ENCODE results near the gene PPM1A.
A peak's percentile ranks its signal among the peaks of the same experiment; 100 is the strongest.

Gene PPM1A

DNA sequence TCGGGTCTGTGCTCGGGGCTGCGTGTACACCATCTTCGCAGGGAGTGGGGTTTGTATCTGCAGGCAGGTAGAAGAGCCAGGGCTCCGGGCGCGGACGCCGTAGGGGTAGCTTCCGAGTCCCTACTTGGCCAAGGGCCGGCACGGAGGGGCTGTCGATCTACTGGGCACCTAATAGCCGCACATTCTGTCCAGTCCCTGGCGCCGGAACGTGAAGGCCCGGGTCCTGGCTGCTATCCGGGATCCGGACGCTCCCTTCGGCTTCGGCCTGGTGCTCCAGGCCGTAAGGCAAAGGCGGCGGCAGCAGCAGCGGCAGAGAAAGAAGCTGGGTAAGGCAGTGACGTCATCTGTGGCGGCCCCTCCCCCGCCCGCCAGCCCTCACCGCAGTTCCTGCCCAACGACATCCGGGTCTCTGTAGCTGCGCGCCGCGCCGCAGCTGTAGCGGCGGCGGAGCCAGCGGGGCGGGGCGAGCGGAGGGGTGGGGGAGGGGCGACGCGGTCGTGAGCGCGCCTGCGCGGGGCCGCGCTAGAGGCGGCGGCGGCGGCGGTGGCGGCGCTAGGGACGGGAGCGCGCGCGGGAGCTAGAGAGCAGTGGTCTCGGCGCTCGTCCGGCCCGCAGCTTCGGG lies at the start of gene PPM1A:
Gene PPM1A, plus strand, starts transcription at position 525 of the 622 bp plus-strand sequence. CDS start 33,483 bp downstream, outside the sequence.
- ChIA-PET CTCF (interaction anchor here (0.6 to 1.0 kb wide), 3 partner anchors 83 to 1313 kb away, joined by 3 to 4 read pairs (median 3); no protein-coding TSS in a partner anchor), POLR2A (interaction anchor here (0.6 to 2.7 kb wide), 59 partner anchors 8 to 1606 kb away, joined by 3 to 24 read pairs (median 4); partner anchors contain the start of genes DHRS7, JKAMP, L3HYPDH and PCNX4)
- DNase-seq (ENCODE audit: extremely low spot score) = peak; percentile 94
- TF ChIP-seq LEF1 (IDR thresholded peaks at IDR 0.05; ENCODE audit: borderline replicate concordance) (0 out of 2 replicates have a peak, but pooled peaks have one; percentile 55), ELF4 (IDR thresholded peaks at IDR 0.05) (peak; percentile 47; the same call in 1 of the 2 replicates), BHLHE40 (IDR thresholded peaks at IDR 0.05; ENCODE audit: borderline replicate concordance) (no peak)

DNA sequence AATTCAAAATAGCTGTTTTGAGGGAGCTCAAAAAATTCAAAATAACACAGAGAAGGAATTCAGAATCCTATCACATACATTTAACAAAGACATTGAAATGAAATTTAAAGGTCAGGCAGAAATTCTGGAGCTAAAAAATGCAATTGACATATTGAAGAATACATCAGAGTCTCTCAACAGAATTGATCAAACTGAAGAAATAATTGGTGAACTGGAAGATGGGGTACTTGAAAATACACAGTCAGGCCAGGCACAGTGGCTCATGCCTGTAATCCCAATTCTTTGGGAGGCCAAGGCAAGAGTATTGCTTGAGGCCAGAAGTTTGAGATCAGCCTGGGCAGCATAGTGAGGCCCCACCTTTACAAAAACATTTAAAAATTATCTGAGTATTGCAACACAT lies 49.7 kb upstream of the PPM1A start:
- no peak for DNase-seq (ENCODE audit: extremely low spot score)
- ChIA-PET CTCF (no interaction called here), POLR2A (interaction anchor here (1.4 kb wide), 1 partner anchor 50 kb away, joined by 3 read pairs; the partner anchor contains the start of gene PPM1A)
- TF ChIP-seq LEF1 (IDR thresholded peaks at IDR 0.05; ENCODE audit: borderline replicate concordance) = no peak
- no peak for TF ChIP-seq L3MBTL2 (conservative IDR thresholded peaks at IDR 0.05)
- no peak for TF ChIP-seq SUZ12 (IDR thresholded peaks at IDR 0.05)
- no peak for TF ChIP-seq FOXK2 (IDR thresholded peaks at IDR 0.05)
- no peak for TF ChIP-seq SP1 (IDR thresholded peaks at IDR 0.05)
- no peak for TF ChIP-seq NFRKB (IDR thresholded peaks at IDR 0.05)
- no peak for TF ChIP-seq FOXA1 (IDR thresholded peaks at IDR 0.05)
- TF ChIP-seq ZNF384 (IDR thresholded peaks at IDR 0.05) = no peak
- no peak for TF ChIP-seq ARNT (IDR thresholded peaks at IDR 0.05)
- TF ChIP-seq CTBP1 (IDR thresholded peaks at IDR 0.05; ENCODE audit: borderline replicate concordance) = no peak
- TF ChIP-seq TARDBP (IDR thresholded peaks at IDR 0.05) = no peak
- TF ChIP-seq ELF4 (IDR thresholded peaks at IDR 0.05) = no peak
- TF ChIP-seq BHLHE40 (IDR thresholded peaks at IDR 0.05; ENCODE audit: borderline replicate concordance) = no peak

DNA sequence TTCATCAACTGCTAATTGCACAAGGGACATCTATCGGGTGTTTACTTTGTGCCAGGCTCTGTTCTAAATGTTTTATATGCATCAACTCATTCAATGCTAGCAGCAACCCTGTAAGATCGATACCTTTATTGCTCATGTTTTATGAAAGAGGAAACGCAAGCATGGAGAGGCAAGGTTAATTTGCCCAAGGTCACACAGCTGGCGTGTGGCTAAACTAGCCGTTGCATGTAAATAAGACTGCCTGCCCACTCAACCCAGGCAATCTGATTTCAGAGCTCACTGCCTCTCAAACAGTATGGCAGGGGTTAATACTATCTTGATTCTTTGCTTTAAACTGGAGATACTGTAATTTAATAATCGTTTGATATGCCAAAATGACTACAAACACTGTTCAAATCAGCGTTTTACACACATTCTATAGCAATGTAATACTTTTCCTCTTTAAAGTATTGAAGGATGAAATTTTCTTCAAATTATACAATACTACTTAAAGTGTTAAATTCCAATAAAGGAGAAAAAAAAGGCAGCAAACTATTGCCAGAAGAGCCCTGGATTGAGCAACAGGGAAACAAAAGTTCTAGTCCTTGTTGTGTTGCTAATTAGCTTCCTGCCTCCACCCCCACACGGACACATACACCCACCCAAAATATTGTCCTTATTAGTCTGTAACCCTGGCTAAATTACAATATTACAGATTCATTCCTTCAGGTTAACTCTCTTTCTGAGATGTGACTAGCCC lies 44.7 kb upstream of the PPM1A start:
- ChIA-PET CTCF (no interaction called here), POLR2A (interaction anchor here (2.9 kb wide), 1 partner anchor 45 kb away, joined by 12 read pairs; the partner anchor contains the start of gene PPM1A)
- no peak for DNase-seq (ENCODE audit: extremely low spot score)
- TF ChIP-seq BHLHE40 (IDR thresholded peaks at IDR 0.05; ENCODE audit: borderline replicate concordance) = no peak
- TF ChIP-seq ARNT (IDR thresholded peaks at IDR 0.05) = no peak
- TF ChIP-seq TARDBP (IDR thresholded peaks at IDR 0.05) = no peak
- no peak for TF ChIP-seq HDGF (IDR thresholded peaks at IDR 0.05; ENCODE audit: borderline replicate concordance)

DNA sequence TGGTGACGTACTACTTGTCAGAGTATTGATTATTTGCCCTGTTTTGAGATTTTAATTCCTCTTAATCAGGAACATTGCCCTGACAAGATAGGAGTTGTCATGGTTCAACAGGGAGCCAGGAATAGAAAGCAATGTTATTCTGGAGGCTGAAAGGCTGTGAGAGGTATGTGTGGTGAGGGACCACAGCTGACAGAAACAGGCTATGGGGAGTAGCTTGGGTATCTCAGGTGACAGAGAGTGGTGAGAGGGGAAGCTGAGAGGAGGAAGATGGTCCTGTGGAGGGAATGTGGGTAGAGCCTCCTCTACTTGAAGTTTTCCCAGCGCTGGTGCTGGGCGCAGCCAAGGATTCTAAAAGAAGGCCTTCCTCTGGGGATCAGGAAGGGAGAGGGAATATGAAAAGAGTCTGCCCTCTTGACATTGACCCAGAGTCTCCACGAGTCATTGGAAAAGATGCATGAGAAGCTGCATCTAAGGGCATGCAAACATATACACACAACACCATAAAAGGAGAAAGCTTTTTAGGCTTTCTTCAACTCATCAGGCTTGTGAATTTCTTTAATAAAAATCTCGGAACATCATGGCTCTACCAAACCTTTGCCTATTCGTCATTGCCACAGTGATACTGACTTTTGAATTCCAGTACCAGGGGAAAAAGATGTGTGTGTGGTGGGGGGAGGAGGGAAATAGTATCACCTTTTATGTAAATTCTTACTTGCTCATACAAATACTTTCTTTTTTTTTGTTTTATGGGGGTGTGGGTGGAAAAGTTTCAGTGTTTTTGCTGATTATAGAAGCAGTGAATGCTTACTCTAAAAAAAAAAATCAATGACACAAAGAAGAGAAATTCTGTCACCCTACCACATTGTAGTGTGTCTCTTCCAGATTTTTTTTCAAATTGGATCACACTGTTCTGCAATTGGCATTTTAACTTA lies 43.9 kb upstream of the PPM1A start:
- no peak for DNase-seq (ENCODE audit: extremely low spot score)
- CTCF ChIA-PET = no interaction called here
- TF ChIP-seq LEF1 (IDR thresholded peaks at IDR 0.05; ENCODE audit: borderline replicate concordance) = no peak
- TF ChIP-seq NFRKB (IDR thresholded peaks at IDR 0.05) = no peak
- no peak for TF ChIP-seq SP1 (IDR thresholded peaks at IDR 0.05)
- no peak for TF ChIP-seq L3MBTL2 (conservative IDR thresholded peaks at IDR 0.05)
- TF ChIP-seq, protein P1, sequence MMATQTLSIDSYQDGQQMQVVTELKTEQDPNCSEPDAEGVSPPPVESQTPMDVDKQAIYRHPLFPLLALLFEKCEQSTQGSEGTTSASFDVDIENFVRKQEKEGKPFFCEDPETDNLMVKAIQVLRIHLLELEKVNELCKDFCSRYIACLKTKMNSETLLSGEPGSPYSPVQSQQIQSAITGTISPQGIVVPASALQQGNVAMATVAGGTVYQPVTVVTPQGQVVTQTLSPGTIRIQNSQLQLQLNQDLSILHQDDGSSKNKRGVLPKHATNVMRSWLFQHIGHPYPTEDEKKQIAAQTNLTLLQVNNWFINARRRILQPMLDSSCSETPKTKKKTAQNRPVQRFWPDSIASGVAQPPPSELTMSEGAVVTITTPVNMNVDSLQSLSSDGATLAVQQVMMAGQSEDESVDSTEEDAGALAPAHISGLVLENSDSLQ (IDR thresholded peaks at IDR 0.05) = no peak
- no peak for TF ChIP-seq TARDBP (IDR thresholded peaks at IDR 0.05)
- no peak for TF ChIP-seq BHLHE40 (IDR thresholded peaks at IDR 0.05; ENCODE audit: borderline replicate concordance)
- no peak for TF ChIP-seq ELF4 (IDR thresholded peaks at IDR 0.05)
- TF ChIP-seq CTBP1 (IDR thresholded peaks at IDR 0.05; ENCODE audit: borderline replicate concordance) = no peak
- no peak for TF ChIP-seq FOXA1 (IDR thresholded peaks at IDR 0.05)
- no peak for TF ChIP-seq FOXM1 (IDR thresholded peaks at IDR 0.05; ENCODE audit: borderline replicate concordance)
- TF ChIP-seq SUZ12 (IDR thresholded peaks at IDR 0.05) = no peak
- no peak for TF ChIP-seq FOXK2 (IDR thresholded peaks at IDR 0.05)
- no peak for TF ChIP-seq HDGF (IDR thresholded peaks at IDR 0.05; ENCODE audit: borderline replicate concordance)
- TF ChIP-seq ZNF384 (IDR thresholded peaks at IDR 0.05) = no peak
- no peak for TF ChIP-seq ARNT (IDR thresholded peaks at IDR 0.05)
- POLR2A ChIA-PET = interaction anchor here (2.9 kb wide), 1 partner anchor 44 kb away, joined by 12 read pairs; the partner anchor contains the start of gene PPM1A

DNA sequence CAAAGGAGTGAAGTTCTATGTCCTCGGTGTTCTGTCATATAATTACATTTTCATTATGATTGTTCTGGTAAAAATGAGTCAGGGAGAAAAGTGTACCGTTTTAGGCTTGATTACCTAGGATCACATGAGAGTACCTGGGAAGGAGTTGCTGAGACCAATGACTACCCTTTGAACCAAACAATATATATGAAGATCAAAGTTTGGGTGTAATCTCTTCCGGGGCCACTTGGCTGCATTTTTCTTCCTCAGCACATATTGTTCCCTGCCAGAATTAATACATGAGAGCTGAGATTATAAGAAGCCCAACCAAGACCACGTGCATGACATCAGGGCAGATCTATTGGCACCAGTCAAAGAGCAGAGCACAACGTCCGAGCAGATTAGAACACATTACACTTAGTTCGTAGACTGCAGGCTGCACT lies 42.8 kb upstream of the PPM1A start:
- POLR2A ChIA-PET = no interaction called here
- TF ChIP-seq SP1 (IDR thresholded peaks at IDR 0.05) (no peak), SUZ12 (IDR thresholded peaks at IDR 0.05) (no peak), BHLHE40 (IDR thresholded peaks at IDR 0.05; ENCODE audit: borderline replicate concordance) (no peak), ARNT (IDR thresholded peaks at IDR 0.05) (no peak), NFRKB (IDR thresholded peaks at IDR 0.05) (no peak), FOXA1 (IDR thresholded peaks at IDR 0.05) (no peak), FOXM1 (IDR thresholded peaks at IDR 0.05; ENCODE audit: borderline replicate concordance) (no peak), HDGF (IDR thresholded peaks at IDR 0.05; ENCODE audit: borderline replicate concordance) (no peak), ELF4 (IDR thresholded peaks at IDR 0.05) (no peak), CTBP1 (IDR thresholded peaks at IDR 0.05; ENCODE audit: borderline replicate concordance) (no peak), FOXK2 (IDR thresholded peaks at IDR 0.05) (no peak), ZNF384 (IDR thresholded peaks at IDR 0.05) (no peak), LEF1 (IDR thresholded peaks at IDR 0.05; ENCODE audit: borderline replicate concordance) (no peak)
- TF ChIP-seq, protein P1 (IDR thresholded peaks at IDR 0.05) = no peak
- DNase-seq (ENCODE audit: extremely low spot score) = no peak
- CTCF ChIA-PET = no interaction called here
